Stomach (tissue), 9 donors: Measurements from ENCODE around the gene COL4A1. TPM values are rescaled to one million over a fixed set of nuclear protein-coding genes. Genes with fewer than 3 reads are reported as not detected.

Source experiments
- DNase-seq, 2 donors: peaks; one replicate each; pipeline versions ENCODE4 v3.0.0 to v3.0.0-alpha.2; 2013 to 2019
- H3K27ac ChIP-seq, 5 donors: fragments of 200-600 bp in 4 of 5; sonication (generic) in 4 of 5; one replicate each; pipeline ENCODE4 v1.5.1; 2013 to 2019; ENCODE audit warnings: mild to moderate bottlenecking in 1 of 5, moderate library complexity in 1 of 5
- H3K27me3 ChIP-seq, 3 donors: fragments of 200-600 bp; sonication (generic); one replicate each; pipeline ENCODE4 v1.5.1; 2017 to 2019; ENCODE audit warnings: mixed run types in 1 of 3
- H3K36me3 ChIP-seq, 4 donors: fragments of 200-600 bp; sonication (generic); 1 replicate in 3 of 4; 2 replicates in 1 of 4; pipeline ENCODE4 v1.5.1; 2016 to 2019
- H3K4me1 ChIP-seq, 4 donors: fragments of 200-600 bp; sonication (generic); one replicate each; pipeline ENCODE4 v1.5.1; 2016 to 2019
- H3K4me3 ChIP-seq, 4 donors: fragments of 200-600 bp; sonication (generic) in 3 of 4; one replicate each; pipeline ENCODE4 v1.5.1; 2016 to 2019; ENCODE audit warnings: mild to moderate bottlenecking in 1 of 4
- H3K9me3 ChIP-seq, 4 donors: fragments of 200-600 bp; sonication (generic); one replicate each; pipeline ENCODE4 v1.5.1; 2016 to 2019
- CTCF ChIP-seq, 7 experiments: fragments of 450-650 bp in 4 of 7; fragments of 200-600 bp in 3 of 7; sonication (generic) in 3 of 7; IDR thresholded peaks; one replicate each; pipeline ENCODE4 v1.5.1; 2016 to 2019; ENCODE audit warnings: antibody characterized with exemption in 7 of 7, control low read depth in 2 of 7, mild to moderate bottlenecking in 1 of 7
- EP300 ChIP-seq: sonication (generic); formaldehyde crosslinking; IDR thresholded peaks from one replicate; pipeline ENCODE4 v1.6.1; 2017; ENCODE audit warnings: antibody characterized with exemption
- POLR2A ChIP-seq, 4 donors: fragments of 450-650 bp; IDR thresholded peaks; one replicate each; pipeline ENCODE4 v1.6.1; 2016; ENCODE audit warnings: antibody characterized with exemption in 4 of 4, control low read depth in 2 of 4, mild to moderate bottlenecking in 1 of 4, moderate library complexity in 1 of 4
- POLR2AphosphoS5 ChIP-seq, 3 donors: sonication (generic); formaldehyde crosslinking; IDR thresholded peaks; one replicate each; pipeline ENCODE4 v1.6.1; 2016; ENCODE audit warnings: antibody characterized with exemption in 3 of 3
- WGBS, 5 donors: extraction: QIAGEN DNeasy Blood & Tissue Kit in 3 of 5; methylation state at CpG; one replicate each; pipeline versions ENCODE4 v1.1.5 to v1.1.7; 2013 to 2018; 5-methylcytosine and 5-hydroxymethylcytosine counted together
- intact Hi-C: fragments of 100-400 bp; cut with DNase I; formaldehyde crosslinking; loops from one replicate; pipeline ENCODE4 v1.15.1; 2023; ENCODE audit warnings: low total_unique reads
- polyA plus RNA-seq, 3 donors: library from polyadenylated mRNA; stranded (reverse); fragments of 200-250 nt; gene quantifications; one replicate each; pipeline ENCODE4 v1.2.3, GENCODE V29; 2013
- total RNA-seq, 5 donors: library from RNA; depleted of rRNA; stranded (reverse); fragments of >200 nt; gene quantifications; one replicate each; pipeline versions ENCODE4 v1.1.0 to v1.2.3, GENCODE V29; 2014 to 2016
- donor health status: healthy with polysubstance abuse.
- donor health status: Bipolar disorder and iron deficiency.
- donor health status: healthy.

Gene COL4A1
- total and polyA plus RNA-seq, 8 donors = 18.8 to 798 (median 133) TPM

- peaks cover 7 to 83% (median 29%) of the 10 kb centered on the region in 4 donors for H3K4me1 ChIP-seq
- 76 to 90% (median 86%) methylated on average over 11 of the region's 11 CpGs for WGBS, 5 donors
- no peak overlapping the region for H3K4me3 ChIP-seq
- H3K9me3 ChIP-seq = no peaks in the 10 kb centered on the region
- intact Hi-C loops = no loop called here
- DNase-seq = no peak
- TF ChIP-seq POLR2A (IDR thresholded peaks at IDR 0.05) (no peak), EP300 (no peak)
- no peaks in the 10 kb centered on the region for H3K27me3 ChIP-seq
- peaks cover 0 to 5% (median 0%) of the 10 kb centered on the region in 4 donors for H3K36me3 ChIP-seq
- peak overlapping the region in 3 of 5 donors; percentile 34 to 76 (median 36) for H3K27ac ChIP-seq
Observed at GRCh38 chr13:110284779-110285484, 22.0 kb downstream of the COL4A1 start.

- no peak for TF ChIP-seq POLR2A (IDR thresholded peaks at IDR 0.05)
- no peak for TF ChIP-seq POLR2AphosphoS5 (IDR thresholded peaks at IDR 0.05)
- no peak for TF ChIP-seq EP300
- no peak for TF ChIP-seq CTCF (IDR thresholded peaks at IDR 0.05)
- Histone ChIP-seq H3K4me1 (peaks cover 7 to 86% (median 33%) of the 10 kb centered on the region in 4 donors), H3K36me3 (peaks cover 0 to 1% (median 0%) of the 10 kb centered on the region in 4 donors), H3K9me3 (no peaks in the 10 kb centered on the region), H3K27ac (peak overlapping the region in 3 of 5 donors; percentile 34 to 76 (median 36)), H3K4me3 (no peak overlapping the region), H3K27me3 (no peaks in the 10 kb centered on the region)
- WGBS, 5 donors = 54 to 76% (median 69%) methylated on average over 3 to 7 of the region's 7 CpGs
- intact Hi-C loops = no loop called here
- no peak for DNase-seq
Observed at GRCh38 chr13:110283736-110284517, 23.0 kb downstream of the COL4A1 start.

- TF ChIP-seq CTCF (IDR thresholded peaks at IDR 0.05) = no peak
- no peak for TF ChIP-seq EP300
- TF ChIP-seq POLR2AphosphoS5 (IDR thresholded peaks at IDR 0.05) = no peak
- TF ChIP-seq POLR2A (IDR thresholded peaks at IDR 0.05) = no peak
- H3K36me3 ChIP-seq = no peaks in the 10 kb centered on the region
- 89 to 100% (median 94%) methylated on average over 1 of the region's 1 CpG for WGBS, 5 donors
- no peaks in the 10 kb centered on the region for H3K9me3 ChIP-seq
- H3K4me1 ChIP-seq = peaks cover 7 to 84% (median 34%) of the 10 kb centered on the region in 4 donors
- peak overlapping the region in 3 of 5 donors; percentile 16 to 76 (median 47) for H3K27ac ChIP-seq
- intact Hi-C loops = no loop called here
- H3K27me3 ChIP-seq = no peaks in the 10 kb centered on the region
- H3K4me3 ChIP-seq = no peak overlapping the region
- no peak for DNase-seq
Observed at GRCh38 chr13:110282316-110282841, 24.6 kb downstream of the COL4A1 start.

- H3K27ac ChIP-seq = peak overlapping the region in 4 of 5 donors; percentile 16 to 76 (median 35)
Observed at GRCh38 chr13:110281736-110282135, 25.2 kb downstream of the COL4A1 start.

More at GRCh38 chr13:110281736-110282135, 25.2 kb downstream of the COL4A1 start:
- no peak for DNase-seq
- Histone ChIP-seq H3K4me1 (peaks cover 7 to 84% (median 33%) of the 10 kb centered on the region in 4 donors), H3K36me3 (no peaks in the 10 kb centered on the region), H3K9me3 (no peaks in the 10 kb centered on the region), H3K4me3 (no peak overlapping the region), H3K27me3 (no peaks in the 10 kb centered on the region)
- TF ChIP-seq POLR2A (IDR thresholded peaks at IDR 0.05) (no peak), EP300 (no peak), POLR2AphosphoS5 (IDR thresholded peaks at IDR 0.05) (no peak), CTCF (IDR thresholded peaks at IDR 0.05) (no peak)
- 76 to 91% (median 81%) methylated on average over 5 of the region's 5 CpGs for WGBS, 5 donors
- intact Hi-C loops = no loop called here
